Pancreas (tissue), 10 donors: ENCODE measurements around the gene TOP3A. TPM values are rescaled to one million over a fixed set of nuclear protein-coding genes. Genes with fewer than 3 reads are reported as not detected.

Source experiments
- ATAC-seq, 4 donors: fragments of 200-7000 bp; cut with Tn5 transposase; one replicate each; pipeline versions ENCODE4 v1.8.0 to v1.9.1; 2020; ENCODE audit warnings: mild to moderate bottlenecking in 4 of 4, moderate library complexity in 4 of 4
- DNase-seq, 6 donors: peaks; one replicate each; pipeline ENCODE4 v3.0.0-alpha.2; 2020
- FAIRE-seq: peaks from 2 replicates; lab custom pipeline; 2012; peaks lifted over from hg19 to GRCh38; lab: Jason Lieb, UNC
- H3K27ac ChIP-seq, 4 donors: fragments of 200-600 bp; sonication (generic); 1 replicate in 3 of 4; 2 replicates in 1 of 4; pipeline versions ENCODE4 v1.5.0 to v1.8.0; 2020
- H3K27me3 ChIP-seq, 4 donors: fragments of 200-600 bp; one replicate each; pipeline ENCODE4 v1.8.0; 2021
- H3K36me3 ChIP-seq, 3 donors: fragments of 200-600 bp; sonication (generic) in 1 of 3; one replicate each; pipeline versions ENCODE4 v1.5.0 to v1.8.0; 2020 to 2021
- H3K4me1 ChIP-seq, 3 donors: fragments of 200-600 bp; one replicate each; pipeline ENCODE4 v1.8.0; 2021
- H3K4me3 ChIP-seq, 4 donors: fragments of 200-600 bp; sonication (generic) in 2 of 4; one replicate each; pipeline versions ENCODE4 v1.5.0 to v1.8.0; 2020 to 2021
- H3K9me3 ChIP-seq, 4 donors: fragments of 200-600 bp; one replicate each; pipeline ENCODE4 v1.8.0; 2021
- WGBS, 2 donors: extraction: QIAGEN DNeasy Blood & Tissue Kit; methylation state at CpG; one replicate each; pipeline ENCODE4 v1.1.7; 2013; 5-methylcytosine and 5-hydroxymethylcytosine counted together
- intact Hi-C, 3 donors: fragments of 100-400 bp; cut with DNase I; formaldehyde crosslinking; loops; one replicate each; pipeline versions ENCODE4 v1.11.1 to v1.14.2; 2022
- polyA plus RNA-seq, 2 donors: library from polyadenylated mRNA; stranded (reverse); fragments of 200-250 nt; gene quantifications; one replicate each; pipeline ENCODE4 v1.2.3, GENCODE V29; 2013
- total RNA-seq, 6 donors: library from RNA; stranded (reverse); fragmentation: NEBNext Ultra II Directional in 4 of 6; extraction: Animal tissue kit (Norgen Biotek cat#: 25700) in 4 of 6; gene quantifications; one replicate each; pipeline versions ENCODE4 v1.2.1 to v1.2.4, GENCODE V29; 2021 to 2023
- TF ChIP-seq, protein P1 (sequence below), 4 donors: fragments of 200-600 bp; sonication (generic) in 3 of 4; IDR thresholded peaks; one replicate each; pipeline versions ENCODE4 v1.5.0 to v1.8.0; 2021; ENCODE audit warnings: antibody characterized with exemption in 4 of 4
- donor health status: healthy with polysubstance abuse.
- donor health status: DM: no; HTN: no; CAD: no; lungs with moderate emphysema.
- donor health status: DM: no; HTN: no; CAD: no.
- donor health status: control.
- donor health status: control.
- donor health status: Bipolar disorder and iron deficiency.
- donor health status: DM: yes; HTN: yes; CAD: no.
- donor health status: DM: no; HTN: no; CAD: no.
- donor health status: DM: no; HTN: no; CAD: no.
- donor health status: DM: yes; HTN: yes; CAD: no.

TOP3A gene
- total and polyA plus RNA-seq, 8 donors, result 9.4 to 18.7 (median 12.2) TPM

GRCh38 chr17:18253187-18253884, 61.5 kb downstream of the TOP3A start:
- FAIRE-seq (no peak), DNase-seq (no peak), ATAC-seq (no peak)
- H3K4me3 ChIP-seq, result no peak overlapping the region
- H3K4me1 ChIP-seq, result peaks cover 0 to 14% (median 13%) of the 10 kb centered on the region in 3 donors
- no peaks in the 10 kb centered on the region for H3K9me3 ChIP-seq
- H3K27me3 ChIP-seq, result no peaks in the 10 kb centered on the region
- 83 to 89% methylated on average over 16 of the region's 16 CpGs for WGBS, 2 donors
- no peak overlapping the region for H3K27ac ChIP-seq
- intact Hi-C loops, result no loop called here
- TF ChIP-seq, protein P1, sequence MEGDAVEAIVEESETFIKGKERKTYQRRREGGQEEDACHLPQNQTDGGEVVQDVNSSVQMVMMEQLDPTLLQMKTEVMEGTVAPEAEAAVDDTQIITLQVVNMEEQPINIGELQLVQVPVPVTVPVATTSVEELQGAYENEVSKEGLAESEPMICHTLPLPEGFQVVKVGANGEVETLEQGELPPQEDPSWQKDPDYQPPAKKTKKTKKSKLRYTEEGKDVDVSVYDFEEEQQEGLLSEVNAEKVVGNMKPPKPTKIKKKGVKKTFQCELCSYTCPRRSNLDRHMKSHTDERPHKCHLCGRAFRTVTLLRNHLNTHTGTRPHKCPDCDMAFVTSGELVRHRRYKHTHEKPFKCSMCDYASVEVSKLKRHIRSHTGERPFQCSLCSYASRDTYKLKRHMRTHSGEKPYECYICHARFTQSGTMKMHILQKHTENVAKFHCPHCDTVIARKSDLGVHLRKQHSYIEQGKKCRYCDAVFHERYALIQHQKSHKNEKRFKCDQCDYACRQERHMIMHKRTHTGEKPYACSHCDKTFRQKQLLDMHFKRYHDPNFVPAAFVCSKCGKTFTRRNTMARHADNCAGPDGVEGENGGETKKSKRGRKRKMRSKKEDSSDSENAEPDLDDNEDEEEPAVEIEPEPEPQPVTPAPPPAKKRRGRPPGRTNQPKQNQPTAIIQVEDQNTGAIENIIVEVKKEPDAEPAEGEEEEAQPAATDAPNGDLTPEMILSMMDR (IDR thresholded peaks at IDR 0.05), result no peak
- peaks cover 8 to 54% (median 41%) of the 10 kb centered on the region in 3 donors for H3K36me3 ChIP-seq

- TF ChIP-seq, protein P1 (IDR thresholded peaks at IDR 0.05), result no peak
- Histone ChIP-seq H3K4me1 (peaks cover 0 to 11% (median 10%) of the 10 kb centered on the region in 3 donors), H3K9me3 (no peaks in the 10 kb centered on the region), H3K36me3 (peaks cover 8 to 54% (median 41%) of the 10 kb centered on the region in 3 donors), H3K27ac (no peak overlapping the region), H3K27me3 (no peaks in the 10 kb centered on the region), H3K4me3 (no peak overlapping the region)
- 76 to 80% methylated on average over 5 of the region's 5 CpGs for WGBS, 2 donors
- FAIRE-seq, result no peak
- no peak for ATAC-seq
- no peak for DNase-seq
- intact Hi-C loops, result no loop called here
Measured at GRCh38 chr17:18252160-18252559, 62.6 kb downstream of the TOP3A start.

DNA sequence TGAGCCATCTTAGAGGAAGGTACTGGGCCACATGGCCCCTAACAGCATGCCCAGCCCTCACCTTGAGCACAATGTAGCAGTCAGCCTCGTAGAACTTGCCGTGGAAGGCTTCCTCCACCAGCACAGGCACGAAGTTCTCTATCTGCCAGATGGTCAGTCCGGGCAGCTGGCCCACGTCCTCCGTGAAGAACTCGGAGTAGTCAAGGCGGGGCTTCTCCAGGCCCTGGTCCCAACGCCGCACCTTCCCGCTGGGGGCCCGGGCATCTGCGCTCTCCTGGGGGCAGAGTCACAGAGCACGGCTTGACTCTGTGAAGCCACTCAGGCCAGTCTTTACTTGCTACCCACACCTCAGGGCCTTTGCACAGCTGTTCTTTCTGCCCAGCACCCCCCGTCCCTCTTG, 63.6 kb downstream of the TOP3A start:
- Histone ChIP-seq H3K4me1 (peaks cover 0 to 1% (median under 1%) of the 10 kb centered on the region in 3 donors), H3K36me3 (peaks cover 8 to 60% (median 41%) of the 10 kb centered on the region in 3 donors), H3K9me3 (no peaks in the 10 kb centered on the region), H3K4me3 (no peak overlapping the region), H3K27ac (no peak overlapping the region), H3K27me3 (no peaks in the 10 kb centered on the region)
- intact Hi-C loops, result no loop called here
- FAIRE-seq, result no peak
- ATAC-seq, result no peak
- TF ChIP-seq, protein P1 (IDR thresholded peaks at IDR 0.05), result no peak
- no peak for DNase-seq
- 79 to 80% methylated on average over 15 of the region's 15 CpGs for WGBS, 2 donors

- TF ChIP-seq, protein P1 (IDR thresholded peaks at IDR 0.05), result no peak
- H3K4me1 ChIP-seq, result no peaks in the 10 kb centered on the region
- no peak overlapping the region for H3K27ac ChIP-seq
- no peak overlapping the region for H3K4me3 ChIP-seq
- peaks cover 9 to 65% (median 45%) of the 10 kb centered on the region in 3 donors for H3K36me3 ChIP-seq
- FAIRE-seq (no peak), ATAC-seq (no peak), DNase-seq (no peak)
- no peaks in the 10 kb centered on the region for H3K27me3 ChIP-seq
- WGBS, 2 donors, result 91 to 93% methylated on average over 14 of the region's 14 CpGs
- intact Hi-C loops, result no loop called here
- H3K9me3 ChIP-seq, result no peaks in the 10 kb centered on the region
Measured at GRCh38 chr17:18250708-18251107, 64.1 kb downstream of the TOP3A start.

GRCh38 chr17:18250259-18250658, 64.5 kb downstream of the TOP3A start:
- H3K9me3 ChIP-seq, result no peaks in the 10 kb centered on the region
- no peaks in the 10 kb centered on the region for H3K27me3 ChIP-seq
- no peak overlapping the region for H3K27ac ChIP-seq
- no peaks in the 10 kb centered on the region for H3K4me1 ChIP-seq
- WGBS, 2 donors, result 45 to 56% methylated on average over 9 of the region's 9 CpGs
- DNase-seq, result peak in 4 of 6 donors; percentile 73 to 82 (median 79)
- H3K4me3 ChIP-seq, result no peak overlapping the region
- no peak for FAIRE-seq
- intact Hi-C loops, result no loop called here
- TF ChIP-seq, protein P1 (IDR thresholded peaks at IDR 0.05), result no peak
- ATAC-seq, result peak; percentile 58 to 86 (median 70)
- peaks cover 13 to 70% (median 49%) of the 10 kb centered on the region in 3 donors for H3K36me3 ChIP-seq
